GM23248 (cell line): ENCODE data around the gene SV2C. TPM values are rescaled to one million over a fixed set of nuclear protein-coding genes. Genes with fewer than 3 reads are reported as not detected.

ENCODE experiments used
- DNase-seq: peaks from one replicate; pipeline ENCODE4 v3.0.0-alpha.2; 2015
- H2AFZ ChIP-seq: fragments of 200-600 bp; sonication (generic); 2 replicates; pipeline ENCODE4 v1.6.1; 2016; ENCODE audit warnings: antibody characterized with exemption
- H3F3A ChIP-seq: fragments of 200-600 bp; sonication (generic); 2 replicates; pipeline ENCODE4 v1.6.1; 2016; ENCODE audit warnings: mild to moderate bottlenecking, antibody characterized with exemption, mixed run types; ENCODE audit not compliant: insufficient read depth
- H3K27ac ChIP-seq: fragments of 200-600 bp; sonication (generic); 2 replicates; pipeline ENCODE4 v1.5.1; 2016; ENCODE audit warnings: mild to moderate bottlenecking
- H3K27me3 ChIP-seq: fragments of 200-600 bp; sonication (generic); replicated peaks from 2 replicates; pipeline ENCODE4 v1.6.1; 2016; ENCODE audit warnings: mild to moderate bottlenecking; ENCODE audit not compliant: insufficient read depth
- H3K36me3 ChIP-seq: fragments of 200-600 bp; sonication (generic); 2 replicates; pipeline ENCODE4 v1.6.1; 2016; ENCODE audit warnings: low read depth, mild to moderate bottlenecking
- H3K4me1 ChIP-seq: fragments of 200-600 bp; sonication (generic); 2 replicates; pipeline ENCODE4 v1.6.1; 2016; ENCODE audit warnings: mild to moderate bottlenecking; ENCODE audit not compliant: insufficient read depth
- H3K4me2 ChIP-seq: fragments of 200-600 bp; sonication (generic); one replicate; pipeline ENCODE4 v1.6.1; 2016; ENCODE audit warnings: mild to moderate bottlenecking; ENCODE audit not compliant: unreplicated experiment
- H3K4me3 ChIP-seq: fragments of 200-600 bp; sonication (generic); 2 replicates; pipeline ENCODE4 v1.5.1; 2016; ENCODE audit warnings: mild to moderate bottlenecking
- H3K79me2 ChIP-seq: fragments of 200-600 bp; sonication (generic); 2 replicates; pipeline ENCODE4 v1.6.1; 2016; ENCODE audit warnings: mild to moderate bottlenecking; ENCODE audit not compliant: insufficient read depth
- H3K9ac ChIP-seq: fragments of 200-600 bp; sonication (generic); 2 replicates; pipeline ENCODE4 v1.6.1; 2016; ENCODE audit warnings: mild to moderate bottlenecking
- H3K9me2 ChIP-seq: fragments of 200-600 bp; sonication (generic); 2 replicates; pipeline ENCODE4 v1.6.1; 2016; ENCODE audit warnings: mixed run types, mild to moderate bottlenecking, moderate library complexity; ENCODE audit not compliant: insufficient read depth
- H3K9me3 ChIP-seq: fragments of 200-600 bp; sonication (generic); one replicate; pipeline ENCODE4 v1.6.1; 2017; ENCODE audit warnings: low read depth
- H4K20me1 ChIP-seq: fragments of 200-600 bp; sonication (generic); 2 replicates; pipeline ENCODE4 v1.6.0; 2016; ENCODE audit not compliant: insufficient read depth
- EZH2 ChIP-seq: fragments of 200-600 bp; sonication (generic); IDR thresholded peaks from 2 replicates; pipeline ENCODE4 v1.6.1; 2018; ENCODE audit warnings: antibody characterized with exemption, mild to moderate bottlenecking; ENCODE audit not compliant: insufficient read depth, poor library complexity, severe bottlenecking
- EZH2phosphoT487 ChIP-seq: fragments of 200-600 bp; sonication (generic); IDR thresholded peaks from 2 replicates; pipeline ENCODE4 v1.6.1; 2018; ENCODE audit warnings: antibody characterized with exemption, moderate library complexity, mild to moderate bottlenecking, low read depth; ENCODE audit not compliant: insufficient read depth
- WGBS, 2 experiments: methylation state at CpG; one replicate each; pipeline ENCODE4 v1.1.6; 2015 to 2017; ENCODE audit warnings: low lambda C conversion rate in 2 of 2, low coverage in 1 of 2; ENCODE audit errors: missing lambda C conversion rate in 2 of 2; 5-methylcytosine and 5-hydroxymethylcytosine counted together
- in situ Hi-C: fragments of 300-500 bp; cut with MboI; formaldehyde crosslinking; loops from 2 replicates; pipeline ENCODE4 v1.15.0; 2020
- polyA plus RNA-seq: library from polyadenylated mRNA; unstranded; fragments of >200 nt; fragmentation: Nextera tagmentation; extraction: Ambion mirVana; gene quantifications from 2 replicates; pipeline ENCODE4 v1.2.1, GENCODE V29; 2016
- total RNA-seq: library from RNA; depleted of rRNA; stranded (reverse); fragments of >200 nt; shearing (Covaris generic); gene quantifications from 2 replicates; pipeline ENCODE4 v1.2.3, GENCODE V29; 2014

Gene SV2C
- total and polyA plus RNA-seq, 2 experiments from 2014 or later: not detected

DNA sequence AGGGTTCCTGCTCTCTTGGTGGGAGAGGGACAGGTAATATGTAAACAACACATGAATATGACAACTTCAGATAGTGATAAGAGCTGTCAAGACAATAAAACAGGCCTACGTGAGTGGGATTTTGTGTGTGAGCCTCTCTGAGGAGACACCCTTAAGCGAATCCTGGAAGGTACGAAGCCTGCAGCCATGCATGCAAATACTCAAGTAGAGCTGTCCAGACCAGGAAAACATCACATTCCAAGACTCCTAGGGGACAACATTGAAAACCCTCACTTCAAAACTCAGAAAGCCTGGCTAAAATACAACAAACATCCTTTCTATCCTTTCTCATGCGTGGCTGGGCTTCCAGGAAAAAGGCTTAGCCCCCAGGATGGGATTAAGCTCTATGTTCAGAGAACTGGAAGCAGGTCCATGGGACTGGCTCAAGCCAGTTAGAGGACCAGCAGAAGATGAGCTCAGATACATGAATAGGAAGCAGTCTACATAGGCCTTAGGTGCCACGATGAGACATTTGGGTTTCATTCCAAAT lies 195.1 kb downstream of the SV2C start:
- no peaks in the 10 kb centered on the region for H3K27me3 ChIP-seq
- no peaks in the 10 kb centered on the region for H3K9me2 ChIP-seq
- no peak overlapping the region for H3K4me3 ChIP-seq
- no peaks in the 10 kb centered on the region for H3F3A ChIP-seq
- 43% methylated on average over 5 of the region's 5 CpGs for WGBS, 2 experiments
- H3K79me2 ChIP-seq: no peaks in the 10 kb centered on the region
- in situ Hi-C loops: no loop called here
- no peak for DNase-seq
- TF ChIP-seq EZH2: no peak
- TF ChIP-seq EZH2phosphoT487: no peak
- H3K4me1 ChIP-seq: no peaks in the 10 kb centered on the region
- H2AFZ ChIP-seq: no peak overlapping the region
- no peak overlapping the region for H3K9ac ChIP-seq
- no peak overlapping the region for H3K27ac ChIP-seq
- no peaks in the 10 kb centered on the region for H3K9me3 ChIP-seq
- no peaks in the 10 kb centered on the region for H3K36me3 ChIP-seq
- H3K4me2 ChIP-seq: no peak overlapping the region
- H4K20me1 ChIP-seq: no peaks in the 10 kb centered on the region

DNA sequence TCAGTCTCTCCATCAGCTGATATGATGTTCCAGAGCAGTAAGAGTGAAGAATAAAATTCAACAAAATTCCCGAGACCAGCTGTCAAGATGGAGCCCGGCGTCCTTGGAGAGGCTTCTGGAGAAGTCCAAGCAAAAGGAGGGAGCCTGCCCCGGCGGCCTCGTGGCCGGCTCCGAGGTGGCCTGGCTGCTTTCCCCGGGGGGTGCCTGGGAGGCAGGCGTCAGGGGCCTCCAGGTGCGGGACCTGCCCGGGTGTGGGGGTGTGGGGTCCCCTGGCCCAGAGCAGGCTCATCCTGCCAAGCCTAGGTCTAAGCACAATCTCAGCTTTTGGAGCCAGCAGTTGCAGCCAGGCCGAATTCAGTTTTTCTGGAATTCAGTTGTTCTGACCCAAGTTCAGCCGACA lies 197.3 kb downstream of the SV2C start:
- in situ Hi-C loops: no loop called here
- Histone ChIP-seq H2AFZ (no peak overlapping the region), H3K27ac (no peak overlapping the region), H3K4me3 (no peak overlapping the region), H3K9me3 (no peaks in the 10 kb centered on the region), H3K27me3 (no peaks in the 10 kb centered on the region), H3K79me2 (no peaks in the 10 kb centered on the region), H3F3A (no peaks in the 10 kb centered on the region), H3K9ac (no peak overlapping the region), H3K4me2 (no peak overlapping the region), H4K20me1 (no peaks in the 10 kb centered on the region), H3K4me1 (no peaks in the 10 kb centered on the region), H3K9me2 (no peaks in the 10 kb centered on the region), H3K36me3 (no peaks in the 10 kb centered on the region)
- DNase-seq: no peak
- TF ChIP-seq EZH2: no peak
- TF ChIP-seq EZH2phosphoT487: no peak
- 57 to 63% methylated on average over 14 of the region's 14 CpGs for WGBS, 2 experiments

DNA sequence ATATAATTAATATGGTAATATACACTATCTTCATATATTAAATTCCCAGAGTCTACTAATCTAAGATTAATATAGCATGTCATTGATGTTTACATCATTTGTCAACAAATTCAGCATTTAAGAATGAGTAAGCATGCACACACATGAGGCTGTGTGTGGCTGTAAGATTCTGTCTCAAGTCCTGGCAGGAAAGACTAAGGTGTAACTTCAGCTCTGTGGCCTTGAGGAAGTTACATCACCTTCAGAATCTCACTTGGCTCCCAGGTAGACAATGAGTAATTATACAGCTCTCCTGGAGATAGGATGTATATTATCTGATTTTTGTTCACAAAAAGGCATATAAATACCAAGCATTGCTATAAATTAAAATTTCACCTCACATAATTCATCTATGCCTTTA lies 200.5 kb downstream of the SV2C start:
- no peaks in the 10 kb centered on the region for H3K79me2 ChIP-seq
- no peaks in the 10 kb centered on the region for H3K4me1 ChIP-seq
- H4K20me1 ChIP-seq: no peaks in the 10 kb centered on the region
- no peak overlapping the region for H2AFZ ChIP-seq
- DNase-seq: no peak
- no peak overlapping the region for H3K27ac ChIP-seq
- H3K4me2 ChIP-seq: no peak overlapping the region
- H3K36me3 ChIP-seq: no peaks in the 10 kb centered on the region
- H3K4me3 ChIP-seq: no peak overlapping the region
- H3K9ac ChIP-seq: no peak overlapping the region
- H3K9me2 ChIP-seq: no peaks in the 10 kb centered on the region
- in situ Hi-C loops: no loop called here
- TF ChIP-seq EZH2 (no peak), EZH2phosphoT487 (no peak)
- no peaks in the 10 kb centered on the region for H3K27me3 ChIP-seq
- H3K9me3 ChIP-seq: no peaks in the 10 kb centered on the region
- no peaks in the 10 kb centered on the region for H3F3A ChIP-seq

DNA sequence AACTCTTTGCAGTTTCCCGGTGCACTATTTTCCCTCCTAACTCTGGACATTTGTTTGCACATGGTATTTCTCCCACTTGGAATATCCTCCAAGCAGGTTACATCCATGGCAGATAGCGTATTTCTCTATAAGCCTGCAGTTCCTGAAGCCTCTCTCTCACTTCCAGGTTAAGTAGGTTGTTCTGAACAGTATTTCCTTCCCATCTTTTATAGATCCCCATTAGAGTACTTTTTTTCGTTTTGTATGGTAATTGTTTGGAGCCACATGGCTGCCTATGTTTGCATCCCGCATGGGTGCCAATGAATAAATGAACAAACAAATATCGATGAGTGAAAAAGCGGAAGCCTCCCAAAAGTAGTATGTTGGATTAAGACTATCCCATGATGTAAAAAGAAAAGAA lies 206.5 kb downstream of the SV2C start:
- TF ChIP-seq EZH2 (no peak), EZH2phosphoT487 (no peak)
- no peaks in the 10 kb centered on the region for H3K27me3 ChIP-seq
- H4K20me1 ChIP-seq: no peaks in the 10 kb centered on the region
- H3K9me2 ChIP-seq: no peaks in the 10 kb centered on the region
- no peak for DNase-seq
- no peak overlapping the region for H3K4me2 ChIP-seq
- H3K4me1 ChIP-seq: no peaks in the 10 kb centered on the region
- H3K27ac ChIP-seq: no peak overlapping the region
- no peak overlapping the region for H2AFZ ChIP-seq
- H3K9me3 ChIP-seq: no peaks in the 10 kb centered on the region
- in situ Hi-C loops: no loop called here
- 47 to 50% methylated on average over 6 of the region's 6 CpGs for WGBS, 2 experiments
- H3F3A ChIP-seq: no peaks in the 10 kb centered on the region
- no peaks in the 10 kb centered on the region for H3K36me3 ChIP-seq
- H3K79me2 ChIP-seq: no peaks in the 10 kb centered on the region
- H3K4me3 ChIP-seq: no peak overlapping the region
- no peak overlapping the region for H3K9ac ChIP-seq

DNA sequence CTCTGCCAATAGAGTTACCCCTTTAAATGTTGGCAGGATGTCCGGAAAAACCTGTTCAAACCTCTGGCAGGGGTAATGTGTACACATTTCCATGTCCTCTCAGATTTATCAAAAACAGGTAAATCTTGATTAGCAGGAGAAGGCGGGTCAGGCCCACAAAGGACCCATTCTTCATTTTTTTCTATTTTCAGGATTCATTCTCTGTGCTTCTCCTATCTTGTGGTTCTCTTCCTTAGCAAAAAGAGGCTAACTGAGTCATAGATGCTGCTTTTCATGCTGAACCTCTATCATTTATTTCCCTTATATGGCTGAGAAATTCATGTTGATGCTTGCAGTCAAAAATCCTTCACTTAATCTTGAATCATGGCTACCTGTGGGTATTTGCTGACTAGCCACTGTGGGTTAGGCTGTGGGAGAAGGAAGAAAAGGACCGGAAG lies 207.2 kb downstream of the SV2C start:
- WGBS, 2 experiments: 39 to 45% methylated on average over 3 of the region's 3 CpGs
- no peak overlapping the region for H3K27ac ChIP-seq

More for the DNA sequence above, 207.2 kb downstream of the SV2C start:
- no peak overlapping the region for H3K9ac ChIP-seq
- no peaks in the 10 kb centered on the region for H3K9me2 ChIP-seq
- no peaks in the 10 kb centered on the region for H3K4me1 ChIP-seq
- in situ Hi-C loops: no loop called here
- no peaks in the 10 kb centered on the region for H3K36me3 ChIP-seq
- H2AFZ ChIP-seq: no peak overlapping the region
- H3K27me3 ChIP-seq: no peaks in the 10 kb centered on the region
- no peak for DNase-seq
- no peak overlapping the region for H3K4me3 ChIP-seq
- no peak for TF ChIP-seq EZH2phosphoT487
- no peak for TF ChIP-seq EZH2
- H3K79me2 ChIP-seq: no peaks in the 10 kb centered on the region
- H3F3A ChIP-seq: no peaks in the 10 kb centered on the region
- H3K9me3 ChIP-seq: no peaks in the 10 kb centered on the region
- H4K20me1 ChIP-seq: no peaks in the 10 kb centered on the region
- H3K4me2 ChIP-seq: no peak overlapping the region
